HL-60/S4 (cell line): Measurements from ENCODE around the gene FMN1.

ENCODE experiments used
- in situ Hi-C: fragments of 300-500 bp; cut with MboI; formaldehyde crosslinking; loops from 2 replicates; pipeline ENCODE4 v1.14.3; 2022; ENCODE audit warnings: low sequenced_read_pairs

FMN1 gene

DNA sequence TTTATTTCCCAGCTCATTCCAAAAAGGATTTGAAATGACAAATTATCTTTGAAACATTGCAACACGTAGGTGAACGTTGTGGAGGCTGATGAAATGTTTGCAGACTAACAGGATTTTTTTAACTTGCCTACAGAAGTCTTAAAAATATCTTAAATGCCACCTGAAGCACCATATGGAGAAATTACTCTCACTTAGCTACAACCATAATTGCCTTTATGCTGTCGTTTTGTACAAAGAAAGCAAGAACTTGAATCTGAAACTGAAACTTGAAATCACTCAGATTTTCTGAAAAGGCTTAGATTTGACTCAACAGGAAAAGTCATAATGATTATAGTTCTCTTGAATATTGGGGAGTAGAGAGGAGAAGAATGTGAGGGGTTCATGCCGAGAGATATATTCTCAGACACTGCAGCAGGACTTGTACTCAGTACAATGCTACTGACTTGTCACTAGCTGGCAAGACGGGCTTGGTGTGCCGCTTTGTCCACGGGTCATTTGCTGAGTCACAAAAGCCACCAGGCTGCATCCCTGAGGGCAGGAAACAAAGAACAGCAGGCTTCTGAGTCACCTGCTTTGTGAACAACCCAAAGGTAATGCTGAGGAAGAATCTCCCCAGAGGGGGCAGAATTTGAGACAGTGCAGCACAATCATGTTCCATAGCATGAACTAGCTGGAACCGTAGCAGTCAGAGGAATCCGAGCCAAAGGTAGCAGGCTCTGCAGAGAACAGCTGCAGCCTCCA lies 7.1 kb upstream of the FMN1 start:
- in situ Hi-C loops = no loop called here

DNA sequence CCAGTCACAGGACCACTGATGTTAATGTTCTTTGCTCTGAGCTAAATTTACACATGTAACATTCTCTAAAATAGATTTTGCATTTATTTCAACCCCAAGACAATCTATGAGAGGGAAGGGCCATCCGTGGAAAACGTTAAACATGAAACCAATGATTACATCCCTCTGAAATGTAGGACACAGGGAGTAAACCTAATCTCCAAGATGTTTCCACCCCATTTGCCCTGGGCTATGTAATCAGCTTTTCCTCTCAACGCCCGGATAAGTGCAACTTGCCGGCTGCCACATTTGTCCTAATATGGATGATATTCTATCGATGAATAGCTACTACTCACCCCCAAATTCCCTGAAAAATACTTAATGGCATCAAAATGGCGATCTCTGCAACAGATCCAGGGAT lies 6.4 kb upstream of the FMN1 start:
- in situ Hi-C loops = no loop called here

DNA sequence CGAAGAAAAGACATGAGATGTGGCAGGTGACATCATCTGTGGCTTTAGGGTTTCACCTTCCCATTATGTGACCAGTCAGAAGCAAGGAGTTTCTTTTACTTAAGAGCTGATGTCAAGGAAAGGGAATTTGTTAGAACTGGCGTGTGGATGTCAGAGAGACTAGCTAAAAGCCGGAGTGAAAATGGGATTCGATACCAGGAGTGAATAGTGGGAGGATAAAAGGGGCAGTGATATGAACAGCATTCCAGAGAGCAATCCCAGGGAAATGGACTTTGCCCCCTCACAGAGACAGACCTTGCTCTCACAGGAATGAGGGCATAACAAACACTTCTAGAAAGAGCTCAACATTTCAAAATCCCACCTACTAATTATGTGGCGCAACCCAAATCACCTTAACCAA lies 5.9 kb upstream of the FMN1 start:
- in situ Hi-C loops = no loop called here

DNA sequence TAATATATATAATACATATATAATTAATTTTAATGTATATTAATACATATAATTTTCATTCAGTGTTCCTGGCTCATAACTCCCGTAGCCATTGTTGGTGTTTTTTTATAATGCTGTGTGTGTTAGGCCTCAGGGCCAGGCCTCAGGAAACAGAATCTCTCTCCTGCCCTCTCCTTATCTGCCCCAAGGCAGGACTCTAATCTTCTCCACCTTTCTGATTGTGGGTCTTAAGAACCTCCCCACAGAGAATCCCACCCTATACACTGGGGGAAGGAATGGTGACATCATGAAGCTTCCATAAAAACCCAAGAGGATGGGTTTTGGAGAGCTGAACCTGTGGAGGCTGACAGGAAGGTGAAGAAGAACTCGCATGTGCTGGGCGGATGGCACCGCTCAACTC lies 4.0 kb upstream of the FMN1 start:
- in situ Hi-C loops = no loop called here

DNA sequence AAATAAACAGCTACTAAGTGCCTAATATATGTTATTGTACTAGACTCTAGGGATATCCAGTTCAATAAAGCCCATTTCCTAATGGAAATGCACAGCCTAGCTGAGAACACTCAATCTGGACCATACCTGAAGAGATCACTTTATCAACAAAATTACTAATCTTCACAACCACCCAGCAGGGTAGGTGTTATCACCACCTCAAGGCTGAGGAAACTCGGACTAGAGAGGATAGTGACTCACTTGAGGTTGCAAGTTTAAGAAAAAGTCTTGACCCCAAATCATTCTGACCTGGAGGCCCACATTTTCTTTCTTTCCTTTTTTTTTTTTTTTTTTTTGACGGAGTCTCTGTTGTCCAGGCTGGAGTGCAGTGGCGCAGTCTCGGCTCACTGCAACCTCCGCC lies 3.1 kb upstream of the FMN1 start:
- in situ Hi-C loops = no loop called here

DNA sequence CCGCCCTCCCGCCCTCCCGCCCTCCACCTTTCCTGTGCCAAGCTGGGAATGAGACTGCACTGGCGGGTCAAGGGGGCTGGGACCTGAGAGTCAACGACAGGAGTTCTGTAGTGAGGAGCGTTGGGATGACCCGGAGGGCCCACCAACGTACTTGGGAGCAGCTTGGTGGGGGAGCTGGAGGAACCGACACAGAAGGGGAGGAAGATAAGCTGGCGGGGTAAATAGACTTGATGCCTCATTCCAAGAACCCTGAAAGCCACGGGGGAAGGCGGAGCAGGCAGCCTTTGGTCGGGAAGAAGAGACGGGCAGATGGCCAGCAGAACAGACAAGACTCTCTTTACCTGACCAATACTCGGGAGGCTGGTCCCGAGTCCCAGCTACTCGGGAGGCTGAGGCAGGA lies 277 bp downstream of the FMN1 start:
- in situ Hi-C loops = no loop called here

DNA sequence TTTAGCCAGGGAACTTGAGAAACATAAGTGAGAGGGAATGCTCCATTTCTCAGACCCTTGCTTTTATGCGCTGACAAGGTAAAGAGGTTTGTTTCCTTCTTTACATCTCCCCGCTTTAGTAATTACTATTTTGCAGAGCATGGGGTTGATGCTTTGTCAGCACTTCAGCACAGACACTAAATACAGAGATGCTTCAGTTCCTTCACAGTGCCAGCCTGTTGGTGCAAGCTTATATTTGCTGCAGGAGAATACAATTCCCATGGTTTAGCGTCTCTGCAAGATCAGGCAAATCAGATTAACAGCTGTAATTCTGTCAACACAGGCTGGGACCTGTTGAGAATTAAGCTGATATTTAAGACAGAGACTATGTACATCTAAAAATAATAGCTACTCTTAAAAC lies 2.9 kb downstream of the FMN1 start:
- in situ Hi-C loops = no loop called here

DNA sequence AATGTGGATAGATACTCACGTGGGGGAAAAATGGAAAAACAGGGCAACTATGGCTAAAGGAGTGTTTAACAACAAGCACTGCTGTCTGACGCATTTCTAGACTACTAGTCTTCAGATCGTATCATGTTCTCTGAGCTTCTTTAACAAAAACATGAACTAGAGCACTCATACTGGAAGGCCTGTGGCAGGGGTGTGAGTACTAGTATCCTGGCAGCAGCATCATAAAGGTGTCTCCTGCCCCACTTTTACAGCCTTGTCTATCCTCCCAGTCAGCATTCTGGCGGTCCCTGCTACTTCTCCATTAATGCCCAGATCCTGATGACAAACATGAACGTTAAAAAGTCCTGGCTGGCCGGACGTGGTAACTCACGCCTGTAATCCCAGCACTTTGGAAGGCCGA lies 4.0 kb downstream of the FMN1 start:
- in situ Hi-C loops = no loop called here

DNA sequence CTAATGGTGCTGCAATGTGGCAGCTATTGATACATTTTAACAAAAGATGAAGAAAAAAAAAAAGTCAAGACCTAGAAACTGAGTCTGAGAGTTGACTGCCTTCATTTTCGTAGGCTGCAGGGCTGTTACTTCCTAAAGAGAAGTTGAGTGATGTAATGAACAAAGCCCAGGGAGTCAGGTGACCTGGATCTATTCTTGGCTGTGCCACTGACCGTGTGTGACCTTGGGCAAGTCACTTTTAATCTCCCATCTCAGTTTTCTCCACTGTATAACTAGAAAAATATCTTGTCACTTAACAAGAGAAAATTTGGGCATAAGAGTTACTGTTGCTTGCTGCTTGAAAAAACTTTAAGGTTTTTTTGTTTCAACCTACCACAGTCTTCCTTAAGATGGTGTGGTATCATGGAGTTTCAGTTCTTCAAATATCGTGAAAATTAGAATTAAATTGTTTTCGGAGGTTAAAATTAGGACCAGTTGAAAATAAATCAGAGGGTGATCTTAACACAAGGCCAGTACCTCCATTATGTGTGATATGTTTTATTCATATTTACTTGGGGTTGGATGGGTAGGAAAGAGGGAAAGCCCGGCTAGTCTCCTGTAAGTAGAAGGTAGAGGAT lies 5.8 kb downstream of the FMN1 start:
- in situ Hi-C loops = no loop called here

DNA sequence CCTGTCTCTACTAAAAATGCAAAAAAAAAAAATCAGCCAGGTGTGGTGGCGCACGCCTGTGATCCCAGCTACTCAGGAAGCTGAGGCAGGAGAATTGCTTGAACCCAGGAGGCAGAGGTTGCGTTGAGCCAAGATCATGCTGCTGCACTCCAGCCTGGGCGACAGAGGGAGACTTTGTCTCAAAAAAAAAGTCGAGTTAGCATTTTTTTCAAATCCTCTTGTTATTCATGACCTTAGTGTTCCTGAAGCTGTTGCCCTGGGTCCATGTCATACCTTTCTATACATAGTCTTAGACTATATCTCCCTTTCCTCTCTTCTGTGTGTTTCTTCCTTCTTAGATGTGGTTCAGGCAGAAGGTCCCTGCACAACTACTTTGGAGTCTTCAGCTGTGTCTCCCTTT lies 6.4 kb downstream of the FMN1 start:
- in situ Hi-C loops = no loop called here

DNA sequence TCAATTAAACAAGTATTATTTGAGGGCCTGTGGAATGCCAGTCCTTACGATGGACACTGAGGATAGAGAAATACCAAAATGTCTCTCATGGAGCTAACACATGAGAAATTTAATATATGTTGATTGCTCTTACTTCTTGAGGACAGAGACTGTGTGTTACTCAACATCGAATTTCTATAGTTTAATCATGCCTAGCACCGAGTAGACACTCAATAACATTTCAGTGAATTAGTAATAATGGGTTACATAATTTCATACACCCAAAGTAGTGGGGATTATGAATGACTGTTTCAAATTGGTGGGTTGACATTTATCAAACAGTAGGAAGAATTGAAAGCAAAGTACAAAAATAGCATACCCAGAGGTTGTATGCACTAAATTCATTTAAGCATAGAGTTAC lies 11.2 kb downstream of the FMN1 start:
- in situ Hi-C loops = no loop called here

DNA sequence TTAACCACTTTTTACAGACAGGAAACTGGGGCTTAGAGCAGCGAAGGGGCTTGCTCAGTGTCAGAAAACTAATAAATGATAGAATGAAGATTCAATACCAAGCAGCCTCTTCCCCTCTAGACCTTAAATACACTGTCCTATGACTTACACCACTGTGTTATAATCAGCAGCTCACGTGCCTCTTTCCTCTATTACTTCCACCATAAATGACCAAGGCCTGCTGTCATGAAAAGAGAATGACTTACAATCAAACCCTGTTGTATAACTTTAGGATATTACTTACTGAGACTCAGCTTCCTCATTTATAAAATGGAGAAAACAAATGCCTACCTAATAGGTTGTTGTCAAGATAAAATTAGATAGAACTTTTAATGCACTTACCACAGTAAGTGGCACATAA lies 11.6 kb downstream of the FMN1 start:
- in situ Hi-C loops = no loop called here

DNA sequence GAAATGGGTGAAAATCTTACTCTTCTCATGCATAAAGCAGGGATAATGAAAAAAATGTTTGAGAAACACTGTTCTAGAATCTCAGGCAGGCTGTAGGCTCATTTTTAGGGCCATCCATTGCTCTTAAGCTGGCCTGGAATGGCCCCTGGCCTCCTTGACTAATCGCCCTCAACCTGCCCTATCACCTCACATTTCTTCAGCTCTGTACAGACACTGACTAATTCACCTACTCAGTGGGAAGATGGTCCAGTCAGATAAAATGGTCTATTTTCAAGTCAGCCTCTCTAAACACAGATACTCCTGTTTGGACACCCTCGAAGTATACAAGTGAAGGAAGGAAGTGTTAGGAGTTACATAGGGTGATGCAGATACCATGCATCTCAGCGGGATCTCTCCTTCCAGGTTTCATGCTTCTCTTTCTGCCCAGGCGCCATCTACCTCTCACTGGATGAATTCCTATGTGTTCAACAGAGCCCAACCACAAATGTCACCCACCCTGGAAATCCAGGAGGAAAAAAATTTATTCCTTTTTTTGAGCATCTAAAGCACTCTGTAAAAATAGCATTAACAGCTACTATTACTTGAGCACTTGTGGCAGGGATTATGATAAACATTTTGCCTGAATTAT lies 12.1 kb downstream of the FMN1 start:
- in situ Hi-C loops = no loop called here

DNA sequence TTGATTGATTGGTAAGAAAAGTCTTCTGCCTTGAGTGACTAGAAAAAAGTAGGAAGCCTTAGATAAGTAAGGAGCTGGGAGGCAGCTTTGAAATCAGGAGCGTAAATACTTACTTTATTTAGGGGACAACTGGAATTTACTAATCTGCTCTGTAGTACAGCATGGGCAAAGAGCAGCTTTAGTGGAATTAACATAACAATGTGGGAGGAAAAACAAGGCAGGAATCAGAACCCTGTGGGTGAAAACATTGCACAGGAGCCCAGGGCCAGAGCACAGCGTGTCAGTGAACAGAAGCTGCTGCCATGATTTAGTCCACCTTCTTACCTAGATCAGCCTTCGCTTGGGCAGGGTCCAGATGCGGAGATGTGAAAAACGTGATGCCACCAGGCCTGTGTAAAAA lies 14.6 kb downstream of the FMN1 start:
- in situ Hi-C loops = no loop called here

DNA sequence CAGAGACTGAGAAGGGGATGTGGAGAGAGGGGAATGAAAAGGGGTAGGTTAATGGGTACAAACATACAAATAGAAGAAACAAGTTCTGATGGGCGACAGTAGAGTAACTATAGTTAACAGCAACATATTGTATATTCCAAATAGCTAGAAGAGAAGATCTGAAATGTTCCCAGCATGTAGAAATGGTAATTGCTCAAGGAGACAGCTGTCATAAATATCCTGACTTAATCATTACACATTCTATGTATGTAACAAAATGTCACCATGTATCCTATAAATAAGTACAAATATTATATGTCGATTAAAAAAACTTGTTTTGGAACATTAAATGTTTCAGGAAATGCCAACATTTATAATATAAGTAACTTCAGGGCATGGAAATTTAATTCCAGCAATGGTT lies 23.3 kb downstream of the FMN1 start:
- in situ Hi-C loops = no loop called here

DNA sequence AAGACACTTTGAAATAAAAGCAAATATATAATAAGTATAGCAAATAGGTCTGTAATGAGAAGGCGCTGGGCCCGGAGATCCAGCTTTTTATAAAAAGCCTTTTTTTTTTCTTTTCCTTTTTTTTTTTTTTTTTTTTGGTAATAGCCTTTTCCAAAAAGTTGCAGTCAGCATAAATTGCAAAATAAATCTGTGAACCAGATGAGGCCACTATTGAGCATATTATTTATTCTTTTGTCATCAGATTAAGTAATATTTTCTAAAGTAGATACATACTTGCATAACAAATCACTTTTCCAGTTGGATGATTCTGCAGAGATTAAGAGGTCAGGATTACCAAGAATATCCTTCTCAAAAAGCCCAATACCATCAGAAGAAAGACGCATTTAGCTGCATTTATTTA lies 24.9 kb downstream of the FMN1 start:
- in situ Hi-C loops = no loop called here

DNA sequence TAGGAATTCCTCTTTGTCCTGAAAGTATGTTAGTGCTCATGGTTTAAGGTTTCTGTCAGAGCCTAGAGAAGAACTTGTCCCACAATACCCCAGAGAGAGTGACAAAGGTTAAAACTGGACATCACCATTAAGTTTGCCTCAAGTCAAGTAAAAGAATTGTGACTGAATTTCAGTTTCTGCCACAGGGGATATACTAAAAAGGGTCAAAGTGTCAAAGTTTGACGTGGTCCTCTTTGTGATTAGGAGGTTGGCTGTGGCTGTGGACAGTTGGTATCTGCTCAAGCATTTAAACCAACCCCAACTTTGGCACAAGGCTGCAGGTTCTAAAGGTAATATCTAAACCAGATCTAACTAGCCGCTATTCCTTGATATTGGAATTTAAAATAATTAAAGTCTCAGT lies 26.1 kb downstream of the FMN1 start:
- in situ Hi-C loops = no loop called here

DNA sequence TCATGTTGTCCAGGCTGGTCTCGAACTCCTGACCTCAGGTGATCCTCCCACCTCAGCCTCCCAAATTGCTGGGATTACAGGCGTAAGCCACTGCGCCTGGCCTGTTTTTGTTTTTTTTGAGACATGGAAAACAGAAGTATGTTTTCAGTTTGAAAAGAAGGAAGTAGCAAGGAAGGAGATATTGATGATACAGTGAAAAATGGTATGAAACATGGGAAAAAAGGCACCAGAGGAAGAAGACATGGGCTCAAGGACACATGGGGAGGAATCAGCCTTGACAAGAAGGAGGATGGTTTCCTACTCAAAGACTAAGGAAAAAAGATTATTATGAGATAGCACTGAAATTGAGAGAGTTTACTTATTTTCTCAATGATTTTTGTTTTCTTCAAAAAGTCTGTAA lies 30.7 kb downstream of the FMN1 start:
- in situ Hi-C loops = no loop called here

DNA sequence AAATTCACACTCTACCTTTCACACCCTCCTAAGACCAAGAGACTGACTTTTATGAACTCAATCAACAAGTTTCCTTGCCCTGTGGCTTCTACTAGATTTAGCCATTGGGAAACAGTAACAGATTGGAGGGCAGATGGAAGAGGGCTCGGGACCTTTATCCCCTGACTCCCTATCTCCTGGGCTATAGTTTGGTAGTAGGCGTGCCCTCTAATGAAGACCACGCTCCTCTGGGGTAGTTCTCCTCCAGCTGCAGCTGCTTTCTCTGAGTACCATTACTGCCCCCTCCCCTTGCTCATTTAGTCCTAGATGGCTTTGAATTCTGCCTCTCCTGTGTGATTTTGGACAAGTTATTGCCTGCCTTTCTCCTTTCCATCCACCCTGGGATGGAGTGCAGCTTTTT lies 33.3 kb downstream of the FMN1 start:
- in situ Hi-C loops = no loop called here

DNA sequence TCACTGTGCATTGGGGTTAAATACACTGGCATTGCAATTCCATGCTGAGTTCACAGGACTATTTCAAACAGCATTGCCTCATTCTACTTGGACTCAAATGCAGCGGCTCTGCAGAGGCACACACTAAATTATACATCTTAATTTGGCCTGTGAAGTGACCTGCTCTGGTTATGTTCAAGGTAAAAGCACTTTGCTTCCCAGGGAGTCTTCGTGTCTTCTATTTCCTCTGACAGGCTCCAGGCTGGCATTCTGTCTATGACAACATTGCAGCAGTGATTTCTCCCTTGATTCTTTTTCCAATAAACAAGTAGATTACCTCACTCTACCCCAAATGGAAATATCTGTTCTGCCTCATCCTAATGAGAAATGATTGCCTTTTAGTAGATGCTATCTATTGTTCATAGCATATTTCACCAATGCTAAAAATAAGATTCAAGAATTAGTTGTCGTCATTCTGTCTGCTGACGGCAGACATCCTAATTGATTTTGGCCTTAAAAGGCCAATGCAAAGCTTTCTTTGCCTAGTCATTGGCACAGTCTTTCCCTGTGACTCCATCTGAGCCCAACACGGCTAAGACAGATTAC lies 33.8 kb downstream of the FMN1 start:
- in situ Hi-C loops = no loop called here

DNA sequence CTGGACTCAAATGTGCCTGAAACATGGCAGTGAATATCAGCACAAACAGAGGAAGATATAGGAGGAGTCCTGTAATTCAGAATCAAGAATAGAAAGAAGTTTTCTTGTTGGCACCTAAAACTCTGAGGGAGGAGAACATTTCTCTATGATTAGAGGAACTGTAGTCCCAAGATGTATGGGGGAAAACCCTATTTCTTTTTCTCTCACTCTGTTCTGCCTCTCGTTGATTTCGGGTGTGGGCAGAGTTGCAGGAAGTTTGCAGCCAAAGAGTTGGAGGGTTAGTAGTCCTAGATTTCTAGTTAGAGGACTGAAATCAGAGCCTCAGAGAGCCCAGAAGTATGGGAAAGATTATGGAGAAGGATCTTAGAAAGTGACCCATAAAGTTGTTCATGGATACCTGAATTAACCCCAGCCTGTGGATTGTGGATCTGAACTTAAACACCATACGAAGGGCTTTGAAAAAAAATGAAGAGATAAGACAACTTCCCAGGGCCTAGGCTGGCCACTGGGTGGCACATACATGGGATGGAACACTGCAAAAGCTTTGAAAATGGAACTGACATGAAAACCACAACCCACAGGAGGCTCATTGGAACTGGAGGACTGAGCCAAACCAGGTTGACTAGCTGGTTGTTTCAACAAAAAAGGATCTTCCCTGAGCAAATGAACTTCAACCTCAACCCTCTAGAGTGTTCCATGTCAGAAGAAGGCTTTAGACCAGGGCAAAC lies 34.6 kb downstream of the FMN1 start:
- in situ Hi-C loops = no loop called here

DNA sequence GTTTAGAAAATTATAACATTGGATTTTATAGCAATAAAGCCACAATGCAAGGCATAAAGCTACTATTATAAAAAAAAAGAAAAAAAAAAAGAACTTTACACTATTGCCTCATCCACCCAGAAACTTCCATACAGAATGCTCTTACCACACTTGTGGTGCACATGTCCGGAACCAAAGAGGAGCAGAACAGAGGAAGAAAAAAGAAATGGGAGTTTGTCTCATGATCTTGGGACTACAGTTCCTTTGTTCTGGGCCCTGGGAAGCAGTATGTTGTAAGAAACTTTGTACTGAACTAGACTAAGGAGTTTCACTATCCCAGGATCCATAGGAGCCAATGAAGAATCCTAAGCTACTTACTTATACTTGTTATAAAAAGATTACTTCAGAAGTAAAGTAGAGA lies 36.1 kb downstream of the FMN1 start:
- in situ Hi-C loops = no loop called here
